Naive thymus-derived CD4-positive, alpha-beta T cell (primary cell): Measurements from ENCODE around the gene PRDM2. TPM values are rescaled to one million over a fixed set of nuclear protein-coding genes. Genes with fewer than 3 reads are reported as not detected.

Source experiments
- ATAC-seq: fragments of 150-1000 bp; cut with Tn5 transposase; 2 replicates; pipeline ENCODE4 v1.10.0; 2021; ENCODE audit warnings: mild to moderate bottlenecking, moderate library complexity
- CTCF ChIA-PET: fragments of 350-600 bp; sonication (Branson Sonifier 250); formaldehyde crosslinking; loops from one replicate; lab custom pipeline; 2021; ENCODE audit warnings: antibody characterized with exemption; lab: Charles Lee
- POLR2A ChIA-PET: fragments of 350-600 bp; sonication (Branson Sonifier 250); formaldehyde crosslinking; loops from one replicate; lab custom pipeline; 2021; ENCODE audit warnings: antibody characterized with exemption, inconsistent platforms; lab: Charles Lee
- DNase-seq, 9 donors: peaks; one replicate each; pipeline versions ENCODE4 v3.0.0 to v3.0.0-alpha.2; 2020 to 2022; ENCODE audit warnings: mixed read lengths in 1 of 9
- H3K27ac ChIP-seq: one replicate; pipeline ENCODE4 v1.7.0; 2013; ENCODE audit warnings: mild to moderate bottlenecking, low read depth, low read length, moderate library complexity
- H3K27me3 ChIP-seq, 2 donors: one replicate each; pipeline ENCODE4 v1.7.0; 2013; ENCODE audit warnings: low read length in 2 of 2, mild to moderate bottlenecking in 2 of 2, moderate library complexity in 2 of 2; ENCODE audit not compliant: control insufficient read depth in 2 of 2, insufficient read depth in 2 of 2
- H3K36me3 ChIP-seq, 3 experiments: 1 replicate in 2 of 3; 2 replicates in 1 of 3; pipeline ENCODE4 v1.7.0; 2013; ENCODE audit warnings: low read length in 3 of 3, mild to moderate bottlenecking in 3 of 3, moderate library complexity in 1 of 3; ENCODE audit not compliant: insufficient read depth in 3 of 3, control insufficient read depth in 2 of 3
- H3K4me1 ChIP-seq, 2 donors: one replicate each; pipeline ENCODE4 v1.7.0; 2013; ENCODE audit warnings: low read length in 2 of 2, mild to moderate bottlenecking in 2 of 2, moderate library complexity in 1 of 2; ENCODE audit not compliant: control insufficient read depth in 2 of 2, insufficient read depth in 2 of 2
- H3K4me3 ChIP-seq: 2 replicates; pipeline ENCODE4 v1.7.0; 2013; ENCODE audit warnings: mild to moderate bottlenecking, low read length
- H3K9me3 ChIP-seq, 3 experiments: 1 replicate in 2 of 3; 2 replicates in 1 of 3; pipeline ENCODE4 v1.7.0; 2013; ENCODE audit warnings: low read length in 3 of 3; ENCODE audit not compliant: control insufficient read depth in 2 of 3
- H3K27ac Mint-ChIP-seq, 9 donors: one replicate each; pipeline ENCODE4 v1.8.0; 2020 to 2022; ENCODE audit warnings: mixed read lengths in 9 of 9, mild to moderate bottlenecking in 8 of 9, moderate library complexity in 5 of 9, inconsistent platforms in 2 of 9
- H3K27me3 Mint-ChIP-seq, 5 donors: one replicate each; pipeline ENCODE4 v1.8.0; 2021 to 2022; ENCODE audit warnings: mixed read lengths in 5 of 5, mild to moderate bottlenecking in 1 of 5
- H3K36me3 Mint-ChIP-seq, 5 donors: one replicate each; pipeline ENCODE4 v1.8.0; 2020 to 2022; ENCODE audit warnings: mixed read lengths in 5 of 5, mild to moderate bottlenecking in 3 of 5, inconsistent platforms in 1 of 5
- H3K4me1 Mint-ChIP-seq, 7 donors: one replicate each; pipeline ENCODE4 v1.8.0; 2020 to 2022; ENCODE audit warnings: mixed read lengths in 7 of 7, mild to moderate bottlenecking in 3 of 7, inconsistent platforms in 1 of 7
- H3K4me3 Mint-ChIP-seq, 10 donors: one replicate each; pipeline ENCODE4 v1.8.0; 2020 to 2022; ENCODE audit warnings: mild to moderate bottlenecking in 10 of 10, mixed read lengths in 10 of 10, moderate library complexity in 6 of 10, inconsistent platforms in 2 of 10
- H3K9me3 Mint-ChIP-seq, 11 donors: one replicate each; pipeline ENCODE4 v1.8.0; 2020 to 2022; ENCODE audit warnings: mixed read lengths in 11 of 11, mild to moderate bottlenecking in 4 of 11, inconsistent platforms in 1 of 11, moderate library complexity in 1 of 11
- intact Hi-C, 2 donors: fragments of 100-400 bp; cut with micrococcal nuclease; formaldehyde crosslinking; loops; one replicate each; pipeline ENCODE4 v1.15.1; 2023
- polyA plus RNA-seq, 2 donors: library from polyadenylated mRNA; unstranded; fragments of 300-500 nt; fragmentation: Illumina TruSeq; gene quantifications; one replicate each; pipeline ENCODE4 v1.2.3, GENCODE V29; 2021
- total RNA-seq, 6 experiments: library from RNA in 5 of 6; stranded (reverse) in 5 of 6; gene quantifications; 1 replicate in 5 of 6; 2 replicates in 1 of 6; pipeline ENCODE4 v1.2.3 and lab custom pipeline; 2021 to 2026

Gene PRDM2
- total and polyA plus RNA-seq, 7 experiments from 2014 or later, result 16.3 to 142 (median 114) TPM

DNA sequence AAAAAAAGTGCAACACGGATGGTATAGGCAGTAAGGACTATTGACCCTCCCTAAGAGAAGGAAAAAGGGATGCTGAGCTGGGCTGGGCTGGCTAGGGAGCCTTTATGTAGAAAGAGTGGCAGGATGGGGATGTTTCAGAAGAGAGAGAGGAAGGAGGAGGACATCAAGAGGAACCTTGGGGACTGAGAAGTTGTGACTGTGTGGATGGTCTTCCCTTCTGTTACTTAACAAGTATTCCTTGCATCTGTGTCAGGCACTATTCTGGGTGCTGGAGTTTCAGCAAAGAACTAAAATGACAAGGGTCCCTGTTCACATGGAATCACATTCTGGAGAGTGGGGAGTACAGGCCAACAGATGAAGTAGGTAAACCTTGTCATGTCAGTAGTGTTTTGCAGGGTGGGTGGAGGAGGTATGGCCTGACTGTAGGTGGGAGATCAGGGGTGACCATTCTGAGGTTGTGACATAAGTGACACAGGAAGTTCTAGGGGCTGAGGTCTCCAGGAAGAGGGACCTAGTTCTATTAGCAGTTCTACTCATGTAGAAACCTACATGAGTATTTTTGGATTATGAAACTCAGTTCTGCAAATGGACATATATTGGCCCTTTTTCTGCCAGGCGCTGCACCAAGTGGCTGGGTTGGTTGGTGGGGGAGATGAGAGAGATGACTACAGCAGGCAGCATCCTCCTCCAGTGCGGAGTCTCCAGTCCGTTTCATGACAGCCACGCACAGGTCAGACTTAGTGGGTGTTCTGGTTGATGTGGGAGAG, 53.8 kb downstream of the PRDM2 start:
- intact Hi-C loops, result no loop called here
- Histone ChIP-seq H3K27me3 (no peaks in the 10 kb centered on the region), H3K4me1 (peaks cover 66 to 70% of the 10 kb centered on the region in 2 donors), H3K27ac (peak overlapping the region; percentile 24), H3K36me3 (peaks cover 0 to 22% (median 0%) of the 10 kb centered on the region in 3 experiments), H3K9me3 (no peaks in the 10 kb centered on the region), H3K4me3 (no peak overlapping the region)
- Mint-ChIP-seq H3K9me3 (peaks cover 0 to 3% (median 0%) of the 10 kb centered on the region in 11 donors), H3K4me3 (peak overlapping the region; percentile 1 to 96 (median 50)), H3K27me3 (no peaks in the 10 kb centered on the region), H3K27ac (peak overlapping the region in 8 of 9 donors; percentile 3 to 84 (median 38)), H3K36me3 (peaks cover 4 to 14% (median 10%) of the 10 kb centered on the region in 5 donors), H3K4me1 (peaks cover 43 to 94% (median 86%) of the 10 kb centered on the region in 7 donors)
- ATAC-seq (no peak), DNase-seq (no peak)
- ChIA-PET POLR2A (interaction anchor here (1.1 to 1.5 kb wide), 4 partner anchors 21 to 28 kb away, joined by 3 read pairs; no protein-coding TSS in a partner anchor), CTCF (no interaction called here)

- H3K27me3 ChIP-seq, result no peaks in the 10 kb centered on the region
- Mint-ChIP-seq H3K4me3 (peak overlapping the region in 8 of 10 donors; percentile 5 to 96 (median 34)), H3K27me3 (no peaks in the 10 kb centered on the region), H3K36me3 (peaks cover 4 to 14% (median 10%) of the 10 kb centered on the region in 5 donors), H3K27ac (peak overlapping the region in 3 of 9 donors; percentile 24 to 49 (median 32)), H3K4me1 (peaks cover 50 to 96% (median 89%) of the 10 kb centered on the region in 7 donors), H3K9me3 (peaks cover 0 to 1% (median 0%) of the 10 kb centered on the region in 11 donors)
- ChIA-PET CTCF (no interaction called here), POLR2A (interaction anchor here (1.0 to 1.5 kb wide), 4 partner anchors 22 to 59 kb away, joined by 3 to 4 read pairs (median 3); no protein-coding TSS in a partner anchor)
- intact Hi-C loops, result loop anchor here in 1 of 2 donors (1.0 kb wide), 1 partner anchor 9 kb away; no protein-coding TSS in a partner anchor
- ATAC-seq (no peak), DNase-seq (no peak)
- H3K9me3 ChIP-seq, result no peaks in the 10 kb centered on the region
- H3K4me1 ChIP-seq, result peaks cover 70 to 71% of the 10 kb centered on the region in 2 donors
- no peak overlapping the region for H3K4me3 ChIP-seq
- no peak overlapping the region for H3K27ac ChIP-seq
- H3K36me3 ChIP-seq, result peaks cover 0 to 22% (median 0%) of the 10 kb centered on the region in 3 experiments
These were observed 54.6 kb downstream of the PRDM2 start for GRCh38 chr1:13754510-13755103.

- peak overlapping the region in 4 of 9 donors; percentile 46 to 60 (median 53) for H3K27ac Mint-ChIP-seq
- Histone ChIP-seq H3K9me3 (no peaks in the 10 kb centered on the region), H3K4me3 (no peak overlapping the region), H3K4me1 (peaks cover 66 to 73% of the 10 kb centered on the region in 2 donors), H3K36me3 (peaks cover 0 to 22% (median 0%) of the 10 kb centered on the region in 3 experiments), H3K27me3 (no peaks in the 10 kb centered on the region), H3K27ac (no peak overlapping the region)
- CTCF ChIA-PET, result interaction anchor here (0.9 to 1.5 kb wide), 3 partner anchors 9 to 42 kb away, joined by 3 to 8 read pairs (median 3); no protein-coding TSS in a partner anchor
- H3K4me1 Mint-ChIP-seq, result peaks cover 60 to 97% (median 92%) of the 10 kb centered on the region in 7 donors
- H3K36me3 Mint-ChIP-seq, result peaks cover 4 to 14% (median 8%) of the 10 kb centered on the region in 5 donors
- POLR2A ChIA-PET, result interaction anchor here (1.1 to 1.9 kb wide), 3 partner anchors 7 to 26 kb away, joined by 3 to 11 read pairs (median 5); no protein-coding TSS in a partner anchor
- intact Hi-C loops, result no loop called here
- no peaks in the 10 kb centered on the region for H3K27me3 Mint-ChIP-seq
- ATAC-seq (no peak), DNase-seq (no peak)
- H3K4me3 Mint-ChIP-seq, result peak overlapping the region in 9 of 10 donors; percentile 13 to 75 (median 61)
- no peaks in the 10 kb centered on the region for H3K9me3 Mint-ChIP-seq
These were observed 56.7 kb downstream of the PRDM2 start for GRCh38 chr1:13756557-13757315.

DNA sequence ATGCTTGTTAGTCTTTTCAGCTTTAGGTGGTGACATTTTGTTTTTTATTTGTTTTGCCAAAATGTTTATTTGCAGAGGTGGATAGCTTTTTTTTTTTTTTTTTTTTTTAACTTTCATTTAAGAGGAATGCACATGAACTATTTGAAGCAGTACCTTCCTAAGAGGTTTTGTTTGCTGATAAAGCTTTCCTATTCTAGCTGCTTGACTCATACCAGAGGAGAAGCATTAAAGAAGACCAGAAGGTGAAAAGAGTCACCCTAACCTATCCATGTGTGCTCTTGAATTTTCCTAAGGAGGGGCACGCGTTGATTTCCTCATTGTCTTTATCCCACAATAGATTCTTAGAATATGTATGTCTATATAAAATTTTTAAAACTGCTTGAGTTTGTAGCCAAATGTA, 57.7 kb downstream of the PRDM2 start:
- peak overlapping the region in 6 of 10 donors; percentile 3 to 68 (median 63) for H3K4me3 Mint-ChIP-seq
- no peak overlapping the region for H3K27ac ChIP-seq
- DNase-seq (no peak), ATAC-seq (no peak)
- peaks cover 60 to 97% (median 92%) of the 10 kb centered on the region in 7 donors for H3K4me1 Mint-ChIP-seq
- no peaks in the 10 kb centered on the region for H3K9me3 Mint-ChIP-seq
- no peaks in the 10 kb centered on the region for H3K27me3 ChIP-seq
- H3K4me3 ChIP-seq, result no peak overlapping the region
- H3K36me3 ChIP-seq, result peaks cover 0 to 19% (median 0%) of the 10 kb centered on the region in 3 experiments
- H3K36me3 Mint-ChIP-seq, result peaks cover 3 to 14% (median 8%) of the 10 kb centered on the region in 5 donors
- H3K4me1 ChIP-seq, result peaks cover 68 to 73% of the 10 kb centered on the region in 2 donors
- CTCF ChIA-PET, result interaction anchor here (1.5 kb wide), 1 partner anchor 32 kb away, joined by 8 read pairs; no protein-coding TSS in a partner anchor
- H3K27ac Mint-ChIP-seq, result peak overlapping the region in 7 of 9 donors; percentile 2 to 86 (median 17)
- H3K9me3 ChIP-seq, result no peaks in the 10 kb centered on the region
- H3K27me3 Mint-ChIP-seq, result no peaks in the 10 kb centered on the region
- POLR2A ChIA-PET, result interaction anchor here (0.6 to 1.9 kb wide), 3 partner anchors 8 to 27 kb away, joined by 3 to 11 read pairs (median 5); no protein-coding TSS in a partner anchor
- intact Hi-C loops, result no loop called here

DNA sequence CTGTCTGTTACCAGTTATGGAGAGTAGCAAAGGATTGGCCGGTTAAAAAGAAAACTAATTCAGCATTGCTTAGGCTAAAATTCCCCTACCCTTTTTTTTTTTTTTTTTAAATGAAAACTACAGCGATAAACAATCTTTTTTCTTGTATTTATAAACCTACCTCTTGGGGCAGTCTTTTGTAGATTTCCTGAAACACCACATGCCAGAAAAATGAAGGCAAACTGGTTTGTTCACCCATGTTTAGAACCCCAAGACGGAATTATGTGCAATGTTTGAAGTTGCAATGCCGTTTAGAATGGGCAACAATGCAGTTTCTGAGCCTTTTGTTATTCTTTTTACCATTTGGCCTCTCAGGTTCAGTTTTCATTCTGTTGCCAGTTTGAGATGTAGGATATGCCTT, 59.1 kb downstream of the PRDM2 start:
- intact Hi-C loops, result loop anchor here in 1 of 2 donors (1.0 kb wide), 1 partner anchor 47 kb away; no protein-coding TSS in a partner anchor
- no peaks in the 10 kb centered on the region for H3K9me3 ChIP-seq
- Mint-ChIP-seq H3K36me3 (peaks cover 0 to 9% (median under 1%) of the 10 kb centered on the region in 5 donors), H3K4me3 (peak overlapping the region in 7 of 10 donors; percentile 9 to 57 (median 35)), H3K27ac (peak overlapping the region in 5 of 9 donors; percentile 31 to 75 (median 71)), H3K9me3 (no peaks in the 10 kb centered on the region), H3K27me3 (no peaks in the 10 kb centered on the region), H3K4me1 (peaks cover 55 to 97% (median 92%) of the 10 kb centered on the region in 7 donors)
- H3K4me3 ChIP-seq, result no peak overlapping the region
- CTCF ChIA-PET, result interaction anchor here (0.7 kb wide), 1 partner anchor 96 kb away, joined by 3 read pairs; no protein-coding TSS in a partner anchor
- DNase-seq, result peak in 2 of 9 donors; percentile 10 to 23
- no peaks in the 10 kb centered on the region for H3K27me3 ChIP-seq
- POLR2A ChIA-PET, result interaction anchor here (0.6 to 1.6 kb wide), 6 partner anchors 10 to 1949 kb away, joined by 3 to 10 read pairs (median 6); no protein-coding TSS in a partner anchor
- peaks cover 0 to 8% (median 0%) of the 10 kb centered on the region in 3 experiments for H3K36me3 ChIP-seq
- H3K4me1 ChIP-seq, result peaks cover 67 to 71% of the 10 kb centered on the region in 2 donors
- H3K27ac ChIP-seq, result no peak overlapping the region
- peak; percentile 44 for ATAC-seq
